ENCODE results near the gene CROCC2.

- TF ChIP-seq POLR2A (IDR thresholded peaks at IDR 0.05) (no peak), CTCF (IDR thresholded peaks at IDR 0.05) (no peak), POLR2AphosphoS5 (IDR thresholded peaks at IDR 0.05; ENCODE audit: insufficient read depth in 1 of 2, low read depth in 1 of 2) (no peak)
Measured at GRCh38 chr2:240947607-240948006, 41.5 kb downstream of the CROCC2 start.
